PC-9 (cell line): ENCODE results near the gene GPRC5C. TPM values are rescaled to one million over a fixed set of nuclear protein-coding genes. Genes with fewer than 3 reads are reported as not detected.

ENCODE experiments used
- BruUV-seq: library from RNA; stranded (reverse); fragments of 400-500 nt; replicated peaks from 2 replicates; lab custom pipeline; 2021; lab: Mats Ljungman, UMichigan
- CTCF ChIA-PET: fragments of 300-600 bp; sonication (Branson Sonifier 250); formaldehyde crosslinking; loops from one replicate; lab custom pipeline; 2022; ENCODE audit warnings: antibody characterized with exemption; lab: Charles Lee
- POLR2A ChIA-PET: fragments of 300-600 bp; sonication (Branson Sonifier 250); formaldehyde crosslinking; loops from one replicate; lab custom pipeline; 2022; ENCODE audit warnings: antibody characterized with exemption; ENCODE audit not compliant: unreplicated experiment; lab: Charles Lee
- DNase-seq, 2 experiments: peaks; one replicate each; pipeline versions ENCODE4 v3.0.0 to v3.0.0-alpha.2; 2015 to 2022; ENCODE audit warnings: mixed read lengths in 1 of 2
- H2AFZ ChIP-seq: fragments of 200-600 bp; sonication (generic); 2 replicates; pipeline ENCODE4 v1.8.1; 2017; ENCODE audit warnings: antibody characterized with exemption
- H3F3A ChIP-seq: fragments of 200-600 bp; sonication (generic); 2 replicates; pipeline ENCODE4 v1.8.1; 2017; ENCODE audit warnings: antibody characterized with exemption, mild to moderate bottlenecking, low read depth; ENCODE audit not compliant: insufficient read depth
- H3K27ac ChIP-seq: fragments of 200-600 bp; sonication (generic); 2 replicates; pipeline ENCODE4 v1.6.1; 2016; ENCODE audit warnings: mixed run types
- H3K27me3 ChIP-seq: fragments of 200-600 bp; sonication (generic); 2 replicates; pipeline ENCODE4 v1.6.1; 2016; ENCODE audit warnings: low read depth, mixed run types; ENCODE audit not compliant: insufficient read depth
- H3K36me3 ChIP-seq: fragments of 200-600 bp; sonication (generic); 2 replicates; pipeline ENCODE4 v1.6.1; 2016; ENCODE audit warnings: low read depth, mixed run types
- H3K4me1 ChIP-seq: fragments of 200-600 bp; sonication (generic); replicated peaks from 2 replicates; pipeline ENCODE4 v1.6.1; 2016; ENCODE audit warnings: mixed run types; ENCODE audit not compliant: insufficient read depth
- H3K4me2 ChIP-seq: fragments of 200-600 bp; sonication (generic); 2 replicates; pipeline ENCODE4 v1.6.1; 2017; ENCODE audit warnings: mixed run types
- H3K4me3 ChIP-seq: fragments of 200-600 bp; sonication (generic); 2 replicates; pipeline ENCODE4 v1.6.1; 2016; ENCODE audit warnings: mixed run types
- H3K79me2 ChIP-seq: fragments of 200-600 bp; sonication (generic); 2 replicates; pipeline ENCODE4 v1.6.1; 2017; ENCODE audit warnings: low read depth, mixed run types
- H3K9me2 ChIP-seq: fragments of 200-600 bp; sonication (generic); 2 replicates; pipeline ENCODE4 v1.8.1; 2017; ENCODE audit warnings: mild to moderate bottlenecking; ENCODE audit not compliant: insufficient read depth
- H3K9me3 ChIP-seq: fragments of 200-600 bp; sonication (generic); 2 replicates; pipeline ENCODE4 v1.8.1; 2016; ENCODE audit warnings: low read depth; ENCODE audit not compliant: insufficient read depth
- H4K20me1 ChIP-seq: fragments of 200-600 bp; sonication (generic); 2 replicates; pipeline ENCODE4 v1.8.1; 2017; ENCODE audit not compliant: insufficient read depth
- EZH2 ChIP-seq: fragments of 200-600 bp; sonication (generic); IDR thresholded peaks from 2 replicates; pipeline ENCODE4 v1.8.0; 2017; ENCODE audit warnings: antibody characterized with exemption, low read depth
- intact Hi-C: fragments of 100-400 bp; cut with micrococcal nuclease; formaldehyde crosslinking; loops from one replicate; pipeline ENCODE4 v1.10.0; 2022; ENCODE audit not compliant: unreplicated experiment
- total RNA-seq: library from RNA; stranded (reverse); gene quantifications from 2 replicates; pipeline ENCODE4 v1.2.3, GENCODE V29; 2021
- TF ChIP-seq, protein P1 (sequence below): fragments of 200-600 bp; sonication (generic); conservative IDR thresholded peaks from 2 replicates; pipeline ENCODE4 v1.6.1; 2017; ENCODE audit warnings: mixed run types, antibody characterized with exemption, mild to moderate bottlenecking, moderate library complexity

The GPRC5C gene
- total RNA-seq, 1 experiment from 2014 or later: 27.9 TPM

GRCh38 chr17:74407384-74407783, 24.5 kb upstream of the GPRC5C start:
- no peak for TF ChIP-seq EZH2
- TF ChIP-seq, protein P1, sequence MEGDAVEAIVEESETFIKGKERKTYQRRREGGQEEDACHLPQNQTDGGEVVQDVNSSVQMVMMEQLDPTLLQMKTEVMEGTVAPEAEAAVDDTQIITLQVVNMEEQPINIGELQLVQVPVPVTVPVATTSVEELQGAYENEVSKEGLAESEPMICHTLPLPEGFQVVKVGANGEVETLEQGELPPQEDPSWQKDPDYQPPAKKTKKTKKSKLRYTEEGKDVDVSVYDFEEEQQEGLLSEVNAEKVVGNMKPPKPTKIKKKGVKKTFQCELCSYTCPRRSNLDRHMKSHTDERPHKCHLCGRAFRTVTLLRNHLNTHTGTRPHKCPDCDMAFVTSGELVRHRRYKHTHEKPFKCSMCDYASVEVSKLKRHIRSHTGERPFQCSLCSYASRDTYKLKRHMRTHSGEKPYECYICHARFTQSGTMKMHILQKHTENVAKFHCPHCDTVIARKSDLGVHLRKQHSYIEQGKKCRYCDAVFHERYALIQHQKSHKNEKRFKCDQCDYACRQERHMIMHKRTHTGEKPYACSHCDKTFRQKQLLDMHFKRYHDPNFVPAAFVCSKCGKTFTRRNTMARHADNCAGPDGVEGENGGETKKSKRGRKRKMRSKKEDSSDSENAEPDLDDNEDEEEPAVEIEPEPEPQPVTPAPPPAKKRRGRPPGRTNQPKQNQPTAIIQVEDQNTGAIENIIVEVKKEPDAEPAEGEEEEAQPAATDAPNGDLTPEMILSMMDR: no peak
- POLR2A ChIA-PET: no interaction called here

DNA sequence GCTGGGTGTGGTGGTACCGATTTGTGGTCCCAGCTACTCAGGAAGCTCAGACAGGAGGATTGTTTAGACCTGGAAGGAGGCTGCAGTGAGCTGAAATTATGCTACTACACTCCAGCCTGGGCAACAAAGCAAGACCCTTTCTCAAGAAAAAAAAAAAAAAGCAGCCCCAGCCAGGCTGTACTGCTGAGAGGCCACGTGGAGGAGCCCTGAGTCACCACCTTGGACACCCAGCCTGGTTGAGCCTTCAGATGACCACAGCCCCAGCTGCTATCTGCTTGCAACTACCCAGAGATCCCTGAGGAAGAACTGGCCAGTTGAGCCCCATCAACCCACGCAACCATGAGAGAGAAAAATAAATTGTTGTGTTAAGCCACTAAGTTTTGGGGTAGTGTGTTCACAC, 23.6 kb upstream of the GPRC5C start:
- Histone ChIP-seq H3K4me1 (no peaks in the 10 kb centered on the region), H3K9me2 (no peaks in the 10 kb centered on the region), H4K20me1 (no peaks in the 10 kb centered on the region), H2AFZ (no peak overlapping the region), H3K36me3 (no peaks in the 10 kb centered on the region), H3K79me2 (no peaks in the 10 kb centered on the region), H3K27ac (no peak overlapping the region), H3K4me2 (no peak overlapping the region), H3K9me3 (no peaks in the 10 kb centered on the region), H3F3A (no peaks in the 10 kb centered on the region), H3K4me3 (no peak overlapping the region), H3K27me3 (no peaks in the 10 kb centered on the region)
- intact Hi-C loops: loop anchor here (1.0 kb wide), 1 partner anchor 49 kb away; no protein-coding TSS in a partner anchor
- no TSS peak for BruUV-seq
- TF ChIP-seq EZH2: no peak
- TF ChIP-seq, protein P1: 0 out of 2 replicates have a peak, but pooled peaks have one; percentile 32
- ChIA-PET CTCF (interaction anchor here (0.6 to 0.8 kb wide), 4 partner anchors 13 to 487 kb away, joined by 3 to 19 read pairs (median 6); no protein-coding TSS in a partner anchor), POLR2A (no interaction called here)
- peak; percentile 25 to 36 for DNase-seq

More at GRCh38 chr17:74407384-74407783, 24.5 kb upstream of the GPRC5C start:
- H3K4me1 ChIP-seq: no peaks in the 10 kb centered on the region
- H3F3A ChIP-seq: no peaks in the 10 kb centered on the region
- H3K9me3 ChIP-seq: no peaks in the 10 kb centered on the region
- no peak overlapping the region for H3K27ac ChIP-seq
- H4K20me1 ChIP-seq: no peaks in the 10 kb centered on the region
- H3K36me3 ChIP-seq: no peaks in the 10 kb centered on the region
- CTCF ChIA-PET: no interaction called here
- no TSS peak for BruUV-seq
- no peak overlapping the region for H3K4me3 ChIP-seq
- no peak overlapping the region for H3K4me2 ChIP-seq
- H2AFZ ChIP-seq: no peak overlapping the region
- H3K79me2 ChIP-seq: no peaks in the 10 kb centered on the region
- H3K9me2 ChIP-seq: no peaks in the 10 kb centered on the region
- intact Hi-C loops: no loop called here
- no peaks in the 10 kb centered on the region for H3K27me3 ChIP-seq
- no peak for DNase-seq

DNA sequence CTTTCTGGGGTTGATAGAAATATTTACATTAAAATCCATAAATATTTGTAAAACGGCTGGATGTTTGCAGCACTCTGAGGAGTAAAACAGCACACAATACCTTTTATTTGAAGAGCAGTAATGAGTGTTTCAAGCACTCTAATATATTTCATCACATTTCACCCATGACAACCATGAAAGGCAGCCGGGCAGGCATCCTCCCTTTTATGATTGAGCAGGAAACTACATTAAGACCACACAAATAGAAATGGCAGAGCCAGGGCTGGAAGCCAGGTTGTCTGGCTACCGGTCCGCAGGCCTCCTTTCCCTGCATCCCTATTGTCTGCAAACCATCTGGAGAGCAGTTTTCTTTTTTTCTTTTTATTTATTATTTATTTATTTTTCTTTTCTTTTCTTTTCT, 23.1 kb upstream of the GPRC5C start:
- Histone ChIP-seq H3K4me3 (no peak overlapping the region), H3K9me2 (no peaks in the 10 kb centered on the region), H3K9me3 (no peaks in the 10 kb centered on the region), H3K27ac (no peak overlapping the region), H4K20me1 (no peaks in the 10 kb centered on the region), H3K79me2 (no peaks in the 10 kb centered on the region), H3K4me2 (no peak overlapping the region), H2AFZ (no peak overlapping the region), H3K36me3 (no peaks in the 10 kb centered on the region), H3F3A (no peaks in the 10 kb centered on the region), H3K27me3 (no peaks in the 10 kb centered on the region), H3K4me1 (no peaks in the 10 kb centered on the region)
- ChIA-PET POLR2A (no interaction called here), CTCF (interaction anchor here (0.6 kb wide), 1 partner anchor 125 kb away, joined by 3 read pairs; no protein-coding TSS in a partner anchor)
- no peak for DNase-seq
- intact Hi-C loops: loop anchor here (1.0 kb wide), 1 partner anchor 48 kb away; no protein-coding TSS in a partner anchor
- no TSS peak for BruUV-seq
- no peak for TF ChIP-seq EZH2
- TF ChIP-seq, protein P1: no peak
